ENCODE data around the gene TECTA.
"Not testable (repeated sequence)": the region's sequence is repeated elsewhere in the genome, so short reads cannot be mapped to it uniquely, and the experiment has no call there.

The TECTA gene

GRCh38 chr11:121113611-121114010, 12.6 kb downstream of the TECTA start:
- in situ Hi-C loops (cut with HindIII; ENCODE audit: low pct_ligation_motif_present, low pct_unique_long_range_greater_than_20kb, low sequenced_read_pairs): no loop called here
- DNase-seq: no peak

- in situ Hi-C loops (cut with HindIII; ENCODE audit: low pct_ligation_motif_present, low pct_unique_long_range_greater_than_20kb, low sequenced_read_pairs): not testable (repeated sequence)
Measured at GRCh38 chr11:121115024-121115423, 14.0 kb downstream of the TECTA start.

GRCh38 chr11:121117788-121118187, 16.7 kb downstream of the TECTA start:
- no peak for DNase-seq
- in situ Hi-C loops (cut with HindIII; ENCODE audit: low pct_ligation_motif_present, low pct_unique_long_range_greater_than_20kb, low sequenced_read_pairs): no loop called here

More at GRCh38 chr11:121115024-121115423, 14.0 kb downstream of the TECTA start:
- DNase-seq: not testable (repeated sequence)

GRCh38 chr11:121119440-121119839, 18.4 kb downstream of the TECTA start:
- no peak for DNase-seq
- in situ Hi-C loops (cut with HindIII; ENCODE audit: low pct_ligation_motif_present, low pct_unique_long_range_greater_than_20kb, low sequenced_read_pairs): no loop called here

GRCh38 chr11:121122328-121122727, 21.3 kb downstream of the TECTA start:
- in situ Hi-C loops (cut with HindIII; ENCODE audit: low pct_ligation_motif_present, low pct_unique_long_range_greater_than_20kb, low sequenced_read_pairs): no loop called here
- no peak for DNase-seq

GRCh38 chr11:121123496-121124069, 22.5 kb downstream of the TECTA start:
- in situ Hi-C loops (cut with HindIII; ENCODE audit: low pct_ligation_motif_present, low pct_unique_long_range_greater_than_20kb, low sequenced_read_pairs): no loop called here
- DNase-seq: no peak

GRCh38 chr11:121127809-121128208, 26.8 kb downstream of the TECTA start:
- in situ Hi-C loops (cut with HindIII; ENCODE audit: low pct_ligation_motif_present, low pct_unique_long_range_greater_than_20kb, low sequenced_read_pairs): no loop called here
- no peak for DNase-seq

- in situ Hi-C loops (cut with HindIII; ENCODE audit: low pct_ligation_motif_present, low pct_unique_long_range_greater_than_20kb, low sequenced_read_pairs): no loop called here
Measured at GRCh38 chr11:121129362-121130340, 28.6 kb downstream of the TECTA start.

GRCh38 chr11:121131656-121132055, 30.6 kb downstream of the TECTA start:
- in situ Hi-C loops (cut with HindIII; ENCODE audit: low pct_ligation_motif_present, low pct_unique_long_range_greater_than_20kb, low sequenced_read_pairs): no loop called here
- DNase-seq: no peak

More at GRCh38 chr11:121129362-121130340, 28.6 kb downstream of the TECTA start:
- no peak for DNase-seq

- in situ Hi-C loops (cut with HindIII; ENCODE audit: low pct_ligation_motif_present, low pct_unique_long_range_greater_than_20kb, low sequenced_read_pairs): no loop called here
- no peak for DNase-seq
Measured at GRCh38 chr11:121132211-121132976, 31.4 kb downstream of the TECTA start.

GRCh38 chr11:121134741-121135312, 33.8 kb downstream of the TECTA start:
- no peak for DNase-seq
- in situ Hi-C loops (cut with HindIII; ENCODE audit: low pct_ligation_motif_present, low pct_unique_long_range_greater_than_20kb, low sequenced_read_pairs): no loop called here

GRCh38 chr11:121137005-121137404, 36.0 kb downstream of the TECTA start:
- in situ Hi-C loops (cut with HindIII; ENCODE audit: low pct_ligation_motif_present, low pct_unique_long_range_greater_than_20kb, low sequenced_read_pairs): no loop called here
- no peak for DNase-seq

- DNase-seq: no peak
- in situ Hi-C loops (cut with HindIII; ENCODE audit: low pct_ligation_motif_present, low pct_unique_long_range_greater_than_20kb, low sequenced_read_pairs): no loop called here
Measured at GRCh38 chr11:121138259-121138658, 37.2 kb downstream of the TECTA start.

- in situ Hi-C loops (cut with HindIII; ENCODE audit: low pct_ligation_motif_present, low pct_unique_long_range_greater_than_20kb, low sequenced_read_pairs): no loop called here
- no peak for DNase-seq
Measured at GRCh38 chr11:121140369-121140768, 39.3 kb downstream of the TECTA start.

GRCh38 chr11:121141066-121141465, 40.0 kb downstream of the TECTA start:
- in situ Hi-C loops (cut with HindIII; ENCODE audit: low pct_ligation_motif_present, low pct_unique_long_range_greater_than_20kb, low sequenced_read_pairs): no loop called here

GRCh38 chr11:121143921-121144320, 42.9 kb downstream of the TECTA start:
- in situ Hi-C loops (cut with HindIII; ENCODE audit: low pct_ligation_motif_present, low pct_unique_long_range_greater_than_20kb, low sequenced_read_pairs): no loop called here
- no peak for DNase-seq

More at GRCh38 chr11:121141066-121141465, 40.0 kb downstream of the TECTA start:
- DNase-seq: no peak

GRCh38 chr11:121144723-121145122, 43.7 kb downstream of the TECTA start:
- no peak for DNase-seq

GRCh38 chr11:121145826-121146225, 44.8 kb downstream of the TECTA start:
- DNase-seq: no peak
- in situ Hi-C loops (cut with HindIII; ENCODE audit: low pct_ligation_motif_present, low pct_unique_long_range_greater_than_20kb, low sequenced_read_pairs): no loop called here

More at GRCh38 chr11:121144723-121145122, 43.7 kb downstream of the TECTA start:
- in situ Hi-C loops (cut with HindIII; ENCODE audit: low pct_ligation_motif_present, low pct_unique_long_range_greater_than_20kb, low sequenced_read_pairs): no loop called here

GRCh38 chr11:121149116-121149515, 48.1 kb downstream of the TECTA start:
- in situ Hi-C loops (cut with HindIII; ENCODE audit: low pct_ligation_motif_present, low pct_unique_long_range_greater_than_20kb, low sequenced_read_pairs): no loop called here
- no peak for DNase-seq

All from ACHN (cell line).